GM12878 (cell line): ENCODE measurements around the gene LILRB5. TPM values are rescaled to one million over a fixed set of nuclear protein-coding genes. Genes with fewer than 3 reads are reported as not detected.

Experiments
- ATAC-seq: fragments of 200-7000 bp; cut with Tn5 transposase; 3 replicates; pipeline ENCODE4 v1.9.1; 2020; ENCODE audit warnings: mild to moderate bottlenecking, moderate library complexity
- BruUV-seq: library from RNA; stranded (reverse); fragments of 400-500 nt; replicated peaks from 2 replicates; lab custom pipeline; 2021; lab: Mats Ljungman, UMichigan
- CTCF ChIA-PET: fragments of 300-600 bp; sonication (Branson Sonifier 250); formaldehyde crosslinking; extraction: SDS; loops from one replicate; lab custom pipeline; 2021; ENCODE audit warnings: inconsistent platforms; lab: Yijun Ruan, JAX
- POLR2A ChIA-PET: fragments of 350-600 bp; formaldehyde crosslinking; extraction: SDS; loops from one replicate; lab custom pipeline; 2021; ENCODE audit warnings: inconsistent platforms; lab: Charles Lee
- RAD21 ChIA-PET: fragments of 300-600 bp; sonication (Branson Sonifier 250); formaldehyde crosslinking; loops from one replicate; lab custom pipeline; 2023; ENCODE audit warnings: antibody characterized with exemption; ENCODE audit not compliant: unreplicated experiment; lab: Charles Lee
- SMC1A ChIA-PET: fragments of 300-600 bp; sonication (Branson Sonifier 250); formaldehyde crosslinking; loops from one replicate; lab custom pipeline; 2023; ENCODE audit not compliant: unreplicated experiment, uncharacterized antibody; lab: Charles Lee
- DNase-seq: peaks from one replicate; pipeline ENCODE4 v3.0.0-alpha.2; 2011; ENCODE audit warnings: low read depth, low spot score
- FAIRE-seq: peaks from 3 replicates; lab custom pipeline; 2011; peaks lifted over from hg19 to GRCh38; lab: Jason Lieb, UNC
- H2AFZ ChIP-seq: 2 replicates; pipeline ENCODE4 v1.6.0; 2011; ENCODE audit warnings: low read depth, low read length, control low read depth; ENCODE audit not compliant: control insufficient read depth
- H3K27ac ChIP-seq: 2 replicates; pipeline ENCODE4 v1.5.1; 2011; ENCODE audit warnings: control low read depth; ENCODE audit not compliant: control insufficient read depth, insufficient read depth
- H3K27me3 ChIP-seq, 2 experiments: replicated peaks in 1 of 2; 2 replicates each; pipeline versions ENCODE4 v1.6.0 to v1.6.1; 2011; ENCODE audit warnings: low read length in 1 of 2; ENCODE audit not compliant: control insufficient read depth in 2 of 2, insufficient read depth in 2 of 2
- H3K36me3 ChIP-seq, 2 experiments: 2 replicates each; pipeline ENCODE4 v1.5.1; 2011; ENCODE audit warnings: low read length in 1 of 2; ENCODE audit not compliant: control insufficient read depth in 2 of 2, insufficient read depth in 2 of 2
- H3K4me1 ChIP-seq: 2 replicates; pipeline ENCODE4 v1.6.1; 2011; ENCODE audit warnings: mild to moderate bottlenecking, low read length, moderate library complexity, mixed read lengths; ENCODE audit not compliant: control insufficient read depth, insufficient read depth
- H3K4me2 ChIP-seq: 2 replicates; pipeline ENCODE4 v1.6.0; 2011; ENCODE audit warnings: control low read depth; ENCODE audit not compliant: control insufficient read depth, insufficient read depth
- H3K4me3 ChIP-seq: fragments of 200-600 bp; sonication (generic); 2 replicates; pipeline ENCODE4 v1.5.1; 2016
- H3K79me2 ChIP-seq: 2 replicates; pipeline ENCODE4 v1.6.0; 2011; ENCODE audit warnings: low read length; ENCODE audit not compliant: control insufficient read depth, insufficient read depth
- H3K9ac ChIP-seq: 2 replicates; pipeline ENCODE4 v1.8.0; 2011; ENCODE audit warnings: low read length, control low read depth, mixed read lengths; ENCODE audit not compliant: control insufficient read depth, insufficient read depth
- H3K9me3 ChIP-seq: replicated peaks from 3 replicates; pipeline ENCODE4 v1.5.1; 2011; ENCODE audit warnings: mild to moderate bottlenecking, low read length; ENCODE audit not compliant: control insufficient read depth, insufficient read depth
- H4K20me1 ChIP-seq: 2 replicates; pipeline ENCODE4 v1.6.0; 2011; ENCODE audit not compliant: control insufficient read depth, insufficient read depth
- ASH2L ChIP-seq: fragments of 300-600, 200-600 bp; sonication (generic); IDR thresholded peaks from 2 replicates; pipeline ENCODE4 v1.6.1; 2017; ENCODE audit warnings: low read depth, mild to moderate bottlenecking, borderline replicate concordance
- BCLAF1 ChIP-seq: fragments of 450-650 bp; IDR thresholded peaks from 2 replicates; pipeline ENCODE4 v1.6.1; 2017; ENCODE audit warnings: antibody characterized with exemption, mild to moderate bottlenecking, moderate library complexity
- CBFB ChIP-seq: IDR thresholded peaks from 2 replicates; pipeline ENCODE4 v1.6.1; 2016; ENCODE audit warnings: antibody characterized with exemption, low read depth
- CEBPB ChIP-seq, 2 experiments: fragments of 150-350 bp in 1 of 2; IDR thresholded peaks; 2 replicates each; pipeline ENCODE4 v1.6.1; 2012 to 2014; ENCODE audit warnings: low read depth in 2 of 2, low read length in 2 of 2, borderline replicate concordance in 1 of 2, inconsistent platforms in 1 of 2
- EED ChIP-seq: sonication (generic); IDR thresholded peaks from 2 replicates; pipeline ENCODE4 v1.6.1; 2016; ENCODE audit warnings: antibody characterized with exemption, low read depth
- EZH2 ChIP-seq: IDR thresholded peaks from 2 replicates; pipeline ENCODE4 v1.6.1; 2012; ENCODE audit warnings: low read depth, mild to moderate bottlenecking, control low read depth, inconsistent platforms, low read length, borderline replicate concordance; ENCODE audit not compliant: control insufficient read depth
- JUNB ChIP-seq: IDR thresholded peaks from 2 replicates; pipeline ENCODE4 v1.6.1; 2016; ENCODE audit warnings: antibody characterized with exemption, mild to moderate bottlenecking
- MEF2B ChIP-seq: fragments of 450-650 bp; IDR thresholded peaks from 2 replicates; pipeline ENCODE4 v1.6.1; 2018; ENCODE audit warnings: mild to moderate bottlenecking, moderate library complexity; ENCODE audit not compliant: partially characterized antibody, poor library complexity, severe bottlenecking
- NFXL1 ChIP-seq: fragments of 450-650 bp; IDR thresholded peaks from 2 replicates; pipeline ENCODE4 v1.6.1; 2017; ENCODE audit warnings: antibody characterized with exemption, mild to moderate bottlenecking, borderline replicate concordance
- NR2F1 ChIP-seq: fragments of 450-650 bp; conservative IDR thresholded peaks from 2 replicates; pipeline ENCODE4 v1.6.1; 2017; ENCODE audit warnings: mild to moderate bottlenecking
- PAX8 ChIP-seq: fragments of 450-650 bp; IDR thresholded peaks from 2 replicates; pipeline ENCODE4 v1.6.1; 2017; ENCODE audit warnings: mild to moderate bottlenecking, moderate library complexity
- POLR2A ChIP-seq: IDR thresholded peaks from 2 replicates; pipeline ENCODE4 v1.6.1; 2011; ENCODE audit warnings: low read depth, mild to moderate bottlenecking, low read length
- SIN3A ChIP-seq: IDR thresholded peaks from 2 replicates; pipeline ENCODE4 v1.6.1; 2012; ENCODE audit warnings: low read depth, low read length, improper control_type of control experiment
- STAT3 ChIP-seq: IDR thresholded peaks from 2 replicates; pipeline ENCODE4 v1.6.1; 2011; ENCODE audit warnings: low read depth, low read length, improper control_type of control experiment
- ZNF274 ChIP-seq: IDR thresholded peaks from one replicate; pipeline ENCODE4 v1.8.0; 2011; ENCODE audit not compliant: insufficient read length, insufficient read depth
- WGBS: methylation state at CpG from one replicate; pipeline ENCODE4 v1.1.6; 2016; ENCODE audit warnings: low lambda C conversion rate; ENCODE audit not compliant: insufficient replicate concordance, insufficient coverage; ENCODE audit errors: missing lambda C conversion rate; 5-methylcytosine and 5-hydroxymethylcytosine counted together
- in situ Hi-C: fragments of 300-500 bp; cut with MboI; formaldehyde crosslinking; loops from 9 replicates; pipeline ENCODE4 v1.14.3; 2018; ENCODE audit warnings: mixed read lengths
- intact Hi-C: fragments of 100-400 bp; cut with micrococcal nuclease; formaldehyde crosslinking; loops from one replicate; pipeline ENCODE4 v1.14.2; 2022; ENCODE audit not compliant: unreplicated experiment
- polyA plus RNA-seq, 11 experiments: library from polyadenylated mRNA; depleted of rRNA in 4 of 11; unstranded in 6 of 11; stranded (reverse) in 5 of 11; fragments of >200 nt; fragmentation: Nextera tagmentation in 4 of 11; fragmentation: Illumina TruSeq in 1 of 11; extraction: Ambion mirVana in 4 of 11; extraction: Trizol in 1 of 11; gene quantifications; 1 replicate in 1 of 11; 2 replicates in 10 of 11; pipeline versions ENCODE4 v1.2.1 to v1.2.3, GENCODE V29; 2011 to 2016; ENCODE audit warnings: inconsistent platforms in 2 of 11, missing spikeins in 2 of 11, low read depth in 1 of 11
- total RNA-seq, 4 experiments: library from RNA; depleted of rRNA in 3 of 4; stranded (reverse); fragments of >200 nt in 3 of 4; fragmentation: Illumina TruSeq in 1 of 4; extraction: Trizol in 1 of 4; gene quantifications; 2 replicates each; pipeline versions ENCODE4 v1.2.1 to v1.2.3, GENCODE V29; 2013 to 2021
- TF ChIP-seq, protein P1 (sequence below): fragments of 450-650 bp; IDR thresholded peaks from 2 replicates; pipeline ENCODE4 v1.6.1; 2016; ENCODE audit warnings: mild to moderate bottlenecking

The LILRB5 gene
- total and polyA plus RNA-seq, 10 of the 15 experiments (the other 5 are each of a cell fraction or from before 2014, with no cell fraction given): 0.01 to 0.13 TPM; not detected in 8

- no peaks in the 10 kb centered on the region for H3K4me1 ChIP-seq
- ATAC-seq (no peak), DNase-seq (no peak), FAIRE-seq (no peak)
- H3K36me3 ChIP-seq: no peaks in the 10 kb centered on the region
- no peak overlapping the region for H2AFZ ChIP-seq
- H3K4me2 ChIP-seq: no peak overlapping the region
- ChIA-PET CTCF (no interaction called here), POLR2A (no interaction called here), RAD21 (no interaction called here), SMC1A (no interaction called here)
- WGBS: 0% methylated on average over 1 of the region's 1 CpG
- in situ Hi-C loops (no loop called here), intact Hi-C loops (no loop called here)
- H3K4me3 ChIP-seq: no peak overlapping the region
- TF ChIP-seq POLR2A (no peak), ASH2L (no peak), CBFB (no peak), EED (no peak), EZH2 (no peak), JUNB (no peak), STAT3 (no peak), NFXL1 (no peak), NR2F1 (no peak), MEF2B (no peak), CEBPB (IDR thresholded peaks at IDR 0.05; ENCODE audit: borderline replicate concordance in 1 of 2, low read depth in 2 of 2, low read length in 2 of 2) (no peak), BCLAF1 (no peak), ZNF274 (no peak), SIN3A (no peak), PAX8 (no peak)
- TF ChIP-seq, protein P1, sequence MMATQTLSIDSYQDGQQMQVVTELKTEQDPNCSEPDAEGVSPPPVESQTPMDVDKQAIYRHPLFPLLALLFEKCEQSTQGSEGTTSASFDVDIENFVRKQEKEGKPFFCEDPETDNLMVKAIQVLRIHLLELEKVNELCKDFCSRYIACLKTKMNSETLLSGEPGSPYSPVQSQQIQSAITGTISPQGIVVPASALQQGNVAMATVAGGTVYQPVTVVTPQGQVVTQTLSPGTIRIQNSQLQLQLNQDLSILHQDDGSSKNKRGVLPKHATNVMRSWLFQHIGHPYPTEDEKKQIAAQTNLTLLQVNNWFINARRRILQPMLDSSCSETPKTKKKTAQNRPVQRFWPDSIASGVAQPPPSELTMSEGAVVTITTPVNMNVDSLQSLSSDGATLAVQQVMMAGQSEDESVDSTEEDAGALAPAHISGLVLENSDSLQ: no peak
- no peaks in the 10 kb centered on the region for H3K79me2 ChIP-seq
- H3K9ac ChIP-seq: no peak overlapping the region
- H3K9me3 ChIP-seq: no peaks in the 10 kb centered on the region
- no TSS peak for BruUV-seq
- no peaks in the 10 kb centered on the region for H4K20me1 ChIP-seq
- H3K27ac ChIP-seq: no peak overlapping the region
- no peaks in the 10 kb centered on the region; a peak in 2 of 4 replicates for H3K27me3 ChIP-seq
Measured at GRCh38 chr19:54305141-54305540, 48.1 kb upstream of the LILRB5 start.
